HG02571 (cell line): ENCODE measurements around the gene GINS3.

Experiments
- ATAC-seq: cut with Tn5 transposase; IDR thresholded peaks from one replicate; pipeline ENCODE4 v1.9.1; 2021; ENCODE audit warnings: mild to moderate bottlenecking, moderate library complexity; ENCODE audit not compliant: unreplicated experiment

The GINS3 gene

GRCh38 chr16:58392215-58393137, at the start of gene GINS3:
Gene GINS3, plus strand, starts transcription at chr16:58392471. Its CDS starts 131 bp downstream, at chr16:58392602.
- ATAC-seq, result peak; percentile 96

- ATAC-seq, result no peak
Measured at GRCh38 chr16:58343562-58343961, 48.7 kb upstream of the GINS3 start.

- ATAC-seq, result no peak
Measured at GRCh38 chr16:58345574-58346354, 46.5 kb upstream of the GINS3 start.

GRCh38 chr16:58346831-58347371, 45.4 kb upstream of the GINS3 start:
- no peak for ATAC-seq

GRCh38 chr16:58348986-58349385, 43.3 kb upstream of the GINS3 start:
- no peak for ATAC-seq

- no peak for ATAC-seq
Measured at GRCh38 chr16:58352690-58353089, 39.6 kb upstream of the GINS3 start.

- no peak for ATAC-seq
Measured at GRCh38 chr16:58360041-58360634, 32.1 kb upstream of the GINS3 start.

GRCh38 chr16:58361726-58362125, 30.5 kb upstream of the GINS3 start:
- no peak for ATAC-seq

GRCh38 chr16:58363746-58364393, 28.4 kb upstream of the GINS3 start:
- no peak for ATAC-seq

- no peak for ATAC-seq
Measured at GRCh38 chr16:58365623-58366022, 26.6 kb upstream of the GINS3 start.

GRCh38 chr16:58366247-58367031, 25.8 kb upstream of the GINS3 start:
- no peak for ATAC-seq

- no peak for ATAC-seq
Measured at GRCh38 chr16:58367252-58367651, 25.0 kb upstream of the GINS3 start.

GRCh38 chr16:58371841-58372240, 20.4 kb upstream of the GINS3 start:
- ATAC-seq, result no peak

- ATAC-seq, result no peak
Measured at GRCh38 chr16:58375386-58375785, 16.9 kb upstream of the GINS3 start.

GRCh38 chr16:58377932-58378331, 14.3 kb upstream of the GINS3 start:
- ATAC-seq, result no peak

- no peak for ATAC-seq
Measured at GRCh38 chr16:58378401-58378800, 13.9 kb upstream of the GINS3 start.

GRCh38 chr16:58379736-58380135, 12.5 kb upstream of the GINS3 start:
- no peak for ATAC-seq

- ATAC-seq, result no peak
Measured at GRCh38 chr16:58381661-58382060, 10.6 kb upstream of the GINS3 start.

GRCh38 chr16:58384437-58385055, 7.7 kb upstream of the GINS3 start:
- no peak for ATAC-seq
